HG03342 (cell line): ENCODE data around the gene GPR161.

ENCODE experiments used
- ATAC-seq: cut with Tn5 transposase; IDR thresholded peaks from one replicate; pipeline ENCODE4 v1.9.1; 2021; ENCODE audit warnings: mild to moderate bottlenecking, moderate library complexity; ENCODE audit not compliant: unreplicated experiment

GPR161 gene

DNA sequence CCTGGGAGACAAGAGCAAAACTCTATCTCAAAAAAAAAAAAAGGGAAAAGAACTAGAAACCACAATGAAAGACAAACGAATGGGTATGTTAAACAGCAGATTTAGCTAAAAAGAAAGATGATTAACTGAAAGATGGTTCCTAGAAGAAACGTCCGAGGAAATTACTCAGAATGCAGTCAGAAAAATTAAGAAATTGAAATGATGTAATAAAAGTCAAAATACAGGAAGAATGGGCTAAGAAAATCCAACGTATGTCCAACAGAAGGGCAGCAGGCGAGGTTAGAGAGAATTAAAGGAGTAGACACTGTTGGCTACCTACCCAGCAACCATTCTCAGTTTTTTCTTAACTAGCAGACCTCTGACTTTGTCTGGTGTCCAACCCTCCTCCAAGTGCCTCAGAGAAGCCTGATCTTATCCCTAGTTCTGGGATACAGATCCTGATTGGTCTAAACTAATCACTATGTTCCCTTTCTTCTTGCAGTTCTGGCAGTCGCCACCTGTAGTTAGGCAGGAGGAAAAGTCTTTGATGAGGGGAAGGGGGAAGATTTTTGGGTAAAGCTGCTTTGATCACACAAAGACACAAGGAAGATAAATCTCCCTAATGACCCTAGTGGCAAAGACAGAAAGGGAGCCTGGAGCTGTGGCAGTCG, 25.7 kb downstream of the GPR161 start:
- no peak for ATAC-seq

DNA sequence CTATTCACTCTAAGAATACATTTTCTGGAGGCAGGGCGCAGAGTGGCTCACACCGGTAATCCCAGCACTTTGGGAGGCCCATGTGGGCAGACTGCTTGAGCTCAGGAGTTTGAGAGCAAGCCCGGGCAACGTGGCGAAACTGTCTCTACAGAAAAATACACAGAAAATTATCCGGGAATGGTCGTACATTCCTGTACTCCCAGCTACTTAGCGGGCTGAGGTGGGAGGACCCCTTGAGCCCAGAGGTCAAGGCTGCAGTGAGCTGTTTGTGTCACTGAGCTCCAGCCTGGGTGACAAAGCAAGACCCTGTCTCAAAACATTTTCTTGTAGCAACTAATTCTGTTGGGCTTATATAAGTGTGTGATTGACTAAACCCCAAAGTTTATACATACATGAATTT, 30.5 kb downstream of the GPR161 start:
- ATAC-seq, result no peak

DNA sequence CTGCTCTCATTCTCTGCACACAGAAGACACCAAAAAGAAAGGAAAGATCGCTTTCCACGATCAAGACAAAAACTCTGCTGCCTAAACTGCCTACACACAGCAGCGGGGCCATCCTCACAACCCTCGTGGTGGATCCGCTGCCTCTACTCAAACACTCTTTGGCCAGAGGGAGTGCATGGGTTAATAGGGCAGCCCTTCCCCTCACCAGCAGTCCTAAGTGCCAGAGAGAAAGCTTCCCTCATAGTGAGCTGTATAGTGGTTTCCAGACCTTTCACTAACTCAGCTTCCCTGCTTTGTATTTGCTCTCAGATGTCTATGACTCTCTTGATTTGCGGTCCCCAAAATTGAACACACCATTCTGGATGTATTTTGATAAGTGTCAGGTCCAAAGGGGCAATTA, 30.9 kb downstream of the GPR161 start:
- no peak for ATAC-seq

DNA sequence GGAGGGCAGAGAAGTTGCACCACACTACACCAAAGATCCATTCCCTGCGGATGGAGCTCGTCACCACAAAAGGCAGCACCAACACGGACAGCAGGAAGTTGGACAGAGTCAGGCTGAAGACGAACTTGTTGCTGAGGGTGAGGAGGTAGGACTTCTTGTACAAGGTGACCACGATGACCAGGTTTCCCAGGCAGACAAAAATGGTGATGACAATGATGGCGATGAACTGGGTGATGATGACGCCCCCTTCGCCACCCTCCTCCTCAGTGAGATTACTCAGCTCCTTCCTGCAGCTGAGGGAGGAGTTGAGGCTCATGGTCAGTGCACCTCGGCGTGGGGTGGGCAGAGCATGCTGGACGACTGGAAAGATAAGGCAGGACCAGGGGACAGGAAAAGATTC, 32.2 kb downstream of the GPR161 start:
- ATAC-seq, result no peak

DNA sequence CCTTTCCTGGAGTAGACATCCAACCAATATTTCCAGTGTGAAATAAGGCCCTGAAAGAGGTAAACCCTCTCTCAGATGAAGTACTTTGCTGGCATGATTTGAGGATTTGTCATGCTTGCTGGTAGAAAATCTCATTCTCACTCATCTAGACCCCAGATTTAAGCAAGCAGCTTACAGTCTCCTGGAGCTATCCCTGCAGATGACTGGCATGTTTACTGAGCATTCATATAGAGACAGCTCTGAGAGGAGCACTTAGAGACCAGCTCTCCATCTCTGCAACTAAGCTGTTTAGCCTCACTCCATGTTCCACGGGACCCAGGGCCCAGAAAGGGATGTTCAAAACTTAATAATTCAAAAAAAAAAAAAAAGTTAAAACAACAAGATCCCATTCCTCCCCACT, 34.2 kb downstream of the GPR161 start:
- no peak for ATAC-seq

DNA sequence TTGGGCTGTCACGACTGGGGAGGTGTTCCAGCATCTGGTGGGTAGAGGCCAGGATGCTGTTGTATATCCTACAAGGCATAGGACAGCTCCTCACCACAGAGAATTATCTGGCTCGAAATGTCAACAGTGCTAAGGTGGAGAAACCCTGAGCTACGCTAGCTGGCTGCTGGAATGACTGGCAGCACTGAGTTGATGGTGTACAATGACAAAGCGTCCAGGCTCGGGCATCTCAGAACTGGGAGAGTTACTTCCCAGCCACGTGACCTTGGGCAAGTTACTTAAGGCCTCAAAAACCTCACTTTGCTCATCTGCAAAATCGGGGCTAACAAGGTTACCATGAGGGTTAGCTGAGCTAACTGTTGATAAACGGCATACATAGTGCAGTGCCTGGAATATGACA, 35.4 kb downstream of the GPR161 start:
- no peak for ATAC-seq

DNA sequence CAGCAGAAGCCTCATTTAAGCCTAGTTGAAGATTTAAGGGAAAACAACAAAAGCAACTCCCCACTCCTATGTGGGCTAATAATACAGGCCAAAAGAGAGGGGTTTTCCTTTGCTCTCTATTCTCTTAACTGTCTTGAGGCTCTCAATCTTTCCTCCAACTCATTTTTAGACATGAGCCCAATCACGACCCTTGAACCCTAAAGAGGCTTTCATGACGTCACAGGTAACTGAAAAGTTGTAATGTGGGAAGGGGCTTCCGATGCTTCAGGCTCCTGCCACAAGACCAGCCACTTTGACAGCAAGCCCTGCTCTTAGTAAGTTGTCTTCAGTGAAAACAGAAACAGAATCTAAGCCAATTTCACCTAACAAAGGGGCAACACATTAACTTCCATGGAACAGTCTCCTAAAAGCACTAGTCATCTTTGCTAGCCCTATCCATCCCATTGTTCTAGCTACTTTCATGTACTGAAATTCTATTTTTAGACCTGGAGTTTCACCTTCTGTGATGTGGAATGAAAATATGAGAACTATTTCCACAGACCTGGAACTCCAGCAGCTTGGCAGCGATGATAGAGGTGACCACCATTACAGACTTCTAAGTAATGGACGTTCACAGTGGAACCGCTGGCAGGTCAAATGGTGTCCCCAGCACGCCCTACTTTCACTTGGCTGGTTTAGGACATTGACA, 36.3 kb downstream of the GPR161 start:
- no peak for ATAC-seq

DNA sequence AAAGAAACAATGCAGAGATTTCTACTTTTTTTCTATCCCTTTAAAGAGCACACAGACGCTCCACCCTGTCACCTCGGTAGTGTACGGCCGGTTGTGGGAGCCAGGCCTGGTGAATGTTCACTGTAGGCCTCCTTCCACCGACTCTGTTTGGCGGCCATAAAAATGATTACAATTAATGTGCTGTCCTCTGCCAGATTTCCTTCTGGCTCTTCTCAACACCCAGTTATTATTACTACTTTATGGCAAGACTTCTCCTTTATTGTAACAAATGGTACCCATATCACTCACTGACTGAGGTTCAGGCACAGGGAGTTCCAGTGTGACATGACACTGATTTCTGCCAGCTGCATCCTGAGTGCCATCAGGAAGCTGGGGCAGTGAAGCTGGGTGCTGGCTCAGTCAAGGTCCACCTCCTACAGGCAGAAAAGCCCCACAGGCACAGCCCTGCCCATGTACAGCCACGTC, 37.4 kb downstream of the GPR161 start:
- no peak for ATAC-seq

DNA sequence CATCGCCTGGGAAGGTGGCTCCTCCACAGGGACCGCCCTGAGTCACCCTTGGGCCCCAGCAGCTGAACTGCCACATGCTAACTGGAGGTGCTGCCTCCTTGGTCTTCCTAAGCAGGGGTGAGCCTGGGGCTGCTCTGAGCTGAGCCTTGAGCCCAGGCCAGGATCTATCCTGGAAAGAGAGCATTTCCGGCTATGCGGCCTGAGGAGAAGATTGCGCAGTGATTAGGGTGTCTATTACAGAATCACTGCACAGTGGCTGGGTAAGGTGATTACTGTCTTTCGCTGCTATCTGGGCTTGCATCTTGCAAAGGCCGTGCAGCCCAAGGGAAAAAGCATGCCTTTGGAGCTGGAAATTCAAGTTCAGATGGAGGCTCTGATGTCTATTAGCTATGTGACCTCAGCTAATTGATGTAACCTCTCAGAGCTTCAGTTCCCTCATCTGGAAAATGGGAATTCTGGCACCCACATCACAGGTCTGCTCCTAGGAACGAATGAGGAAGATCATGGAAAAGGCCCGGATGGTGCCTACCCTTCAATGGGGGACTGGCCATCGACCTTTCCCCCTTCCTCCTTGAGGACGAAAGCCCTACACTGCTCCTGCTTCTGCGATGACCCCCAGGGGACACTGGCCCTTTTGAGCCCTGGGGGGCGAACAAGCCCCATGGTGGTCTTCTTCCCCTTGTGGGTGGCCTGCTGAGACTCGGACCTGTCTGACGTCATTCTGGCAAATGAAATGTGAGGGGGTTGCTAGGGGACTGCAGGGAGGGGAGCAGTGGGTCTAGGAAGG, 38.0 kb downstream of the GPR161 start:
- ATAC-seq, result no peak

DNA sequence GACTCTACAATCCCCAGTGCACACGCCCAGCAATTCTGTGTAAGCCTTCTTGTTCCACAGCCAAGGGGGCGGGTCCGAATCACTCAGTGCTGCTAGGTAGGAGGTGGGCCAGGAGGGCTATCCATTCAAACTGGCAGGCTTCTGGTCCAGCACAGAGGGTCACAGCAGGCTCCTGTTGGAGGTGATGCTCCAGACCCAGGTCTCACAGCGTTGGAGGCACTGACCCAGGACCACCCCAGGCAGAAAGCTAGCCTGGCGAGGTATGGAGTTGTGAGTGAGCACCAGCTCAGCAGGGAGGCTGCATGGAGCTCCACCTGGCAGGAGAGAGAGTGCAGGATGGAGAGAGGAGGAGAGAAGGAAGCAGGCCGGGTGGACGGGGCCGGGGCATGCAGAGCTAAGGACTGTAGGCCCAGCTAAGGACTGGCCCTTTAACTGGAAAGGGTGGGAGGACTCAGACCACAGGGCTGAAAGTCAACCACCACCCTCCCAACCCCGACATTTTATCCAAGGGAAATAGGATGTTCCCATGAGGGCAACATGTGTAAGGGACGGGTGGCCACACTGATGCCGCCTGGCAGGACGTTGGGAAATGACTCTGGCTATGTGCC, 38.7 kb downstream of the GPR161 start:
- ATAC-seq, result no peak

DNA sequence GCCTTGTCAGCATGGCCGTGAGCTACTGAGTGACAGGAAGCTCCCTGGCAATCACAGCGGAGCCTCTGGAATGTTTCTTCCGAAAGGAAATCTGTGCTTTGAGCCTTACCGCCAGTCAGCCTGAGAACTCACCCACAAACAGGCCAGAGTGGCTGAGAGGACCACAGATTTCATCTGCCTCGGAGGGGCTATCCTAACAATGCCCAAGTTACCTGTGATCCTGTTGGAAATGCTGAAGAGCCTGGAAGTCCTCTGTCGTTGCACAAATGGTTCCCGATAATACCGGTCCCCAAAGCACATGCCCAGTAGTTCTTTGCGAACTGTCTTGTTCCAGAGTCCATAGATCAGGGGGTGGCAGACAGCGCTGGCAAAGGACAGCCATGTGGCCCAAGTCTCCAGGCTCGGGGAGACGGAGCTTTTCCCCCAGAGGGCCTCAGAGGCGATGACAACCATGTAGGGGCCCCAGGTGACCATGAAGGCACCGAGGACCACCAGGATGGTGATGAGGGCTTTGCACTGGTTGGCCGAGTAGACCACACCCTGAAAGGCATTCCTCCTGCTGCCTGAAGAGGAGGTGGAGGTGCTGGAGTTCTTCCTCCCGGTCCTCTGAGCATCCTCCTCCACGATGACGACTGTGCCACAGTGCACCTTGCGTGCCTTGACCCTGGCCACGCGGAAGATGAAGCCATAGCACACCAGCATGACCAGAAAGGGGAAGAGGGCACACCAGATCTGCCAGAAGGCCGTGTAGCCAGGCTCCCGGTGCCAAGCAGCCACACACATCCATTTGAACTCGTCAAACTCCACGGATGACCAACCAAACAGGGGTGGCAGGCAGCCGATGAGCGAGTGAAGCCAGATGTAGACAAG, 40.2 kb downstream of the GPR161 start:
- ATAC-seq, result no peak

DNA sequence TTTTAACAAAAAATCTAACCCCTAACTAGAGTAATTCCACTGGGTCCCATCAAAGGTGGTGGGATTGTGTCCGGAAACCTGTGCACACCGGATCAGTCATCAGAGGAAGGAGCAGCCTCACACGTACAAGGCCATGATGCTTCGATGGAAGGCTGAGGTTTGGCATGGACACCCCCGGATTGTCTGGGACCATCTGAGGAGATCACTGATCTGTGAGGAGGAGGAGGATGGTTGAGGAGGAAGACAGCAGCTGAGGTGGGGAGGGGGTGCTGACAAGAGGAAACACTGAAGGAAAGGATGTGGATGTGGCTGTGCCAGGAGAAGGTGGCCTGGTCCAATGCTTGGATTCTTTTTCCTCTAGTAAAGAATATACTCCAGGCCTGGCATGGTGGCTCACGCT, 41.3 kb downstream of the GPR161 start:
- ATAC-seq, result no peak

DNA sequence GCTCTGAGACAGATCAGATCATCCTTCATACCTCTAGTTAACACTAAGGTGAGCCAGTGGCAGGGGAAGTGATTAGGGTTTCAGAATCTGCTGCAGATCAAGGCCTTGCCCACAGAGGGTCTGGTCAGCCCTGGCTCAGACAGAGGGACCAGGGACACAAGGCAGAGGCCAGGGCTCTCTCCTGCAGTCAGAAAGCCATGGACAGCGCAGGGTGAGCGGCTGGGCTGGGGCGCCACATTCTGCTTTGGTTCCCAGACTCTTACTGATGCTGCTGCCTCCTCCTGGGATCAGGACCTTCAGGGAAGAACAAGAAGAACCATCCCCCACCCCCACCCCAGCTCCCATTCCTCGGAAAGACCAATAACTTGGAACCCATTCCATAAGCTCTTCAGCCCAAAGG, 43.1 kb downstream of the GPR161 start:
- ATAC-seq, result no peak

DNA sequence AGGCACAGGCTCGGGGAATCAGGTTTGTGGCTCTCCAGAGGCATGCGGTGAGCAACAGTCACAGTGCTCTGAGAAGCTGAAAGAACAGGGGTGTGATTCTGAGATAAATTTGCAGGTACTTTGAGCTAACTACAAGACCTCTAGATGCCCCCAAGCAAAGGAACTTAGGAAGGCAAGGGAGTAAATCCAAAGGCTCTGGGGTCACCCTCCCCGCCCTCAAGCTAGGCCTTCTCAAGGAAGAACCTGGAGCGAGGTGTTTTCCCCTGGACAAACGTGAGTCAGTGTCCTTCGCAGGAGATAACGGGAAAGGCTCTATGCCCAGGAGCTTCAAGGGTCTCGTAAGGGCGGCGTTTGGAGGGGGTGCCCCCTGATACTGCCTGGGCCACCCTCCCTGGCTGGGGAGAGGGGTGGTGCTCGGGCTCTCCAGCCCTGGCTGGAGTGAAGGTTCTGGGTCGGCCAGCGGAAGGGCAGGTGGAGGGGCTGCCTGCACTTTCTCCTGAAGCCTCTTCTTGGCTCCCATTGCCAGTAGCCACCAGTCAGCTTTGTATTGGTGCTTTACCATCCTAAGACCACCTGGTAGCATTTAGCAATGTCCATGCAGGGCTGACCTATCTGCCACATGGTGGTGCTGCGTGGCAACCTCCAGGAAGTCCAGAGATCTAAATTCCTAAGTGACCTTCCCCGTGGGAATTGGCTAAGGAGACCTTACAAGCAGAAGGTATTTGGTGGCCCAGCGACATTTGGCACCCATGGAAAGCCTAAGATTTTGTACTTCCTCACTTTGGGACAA, 44.0 kb downstream of the GPR161 start:
- no peak for ATAC-seq

DNA sequence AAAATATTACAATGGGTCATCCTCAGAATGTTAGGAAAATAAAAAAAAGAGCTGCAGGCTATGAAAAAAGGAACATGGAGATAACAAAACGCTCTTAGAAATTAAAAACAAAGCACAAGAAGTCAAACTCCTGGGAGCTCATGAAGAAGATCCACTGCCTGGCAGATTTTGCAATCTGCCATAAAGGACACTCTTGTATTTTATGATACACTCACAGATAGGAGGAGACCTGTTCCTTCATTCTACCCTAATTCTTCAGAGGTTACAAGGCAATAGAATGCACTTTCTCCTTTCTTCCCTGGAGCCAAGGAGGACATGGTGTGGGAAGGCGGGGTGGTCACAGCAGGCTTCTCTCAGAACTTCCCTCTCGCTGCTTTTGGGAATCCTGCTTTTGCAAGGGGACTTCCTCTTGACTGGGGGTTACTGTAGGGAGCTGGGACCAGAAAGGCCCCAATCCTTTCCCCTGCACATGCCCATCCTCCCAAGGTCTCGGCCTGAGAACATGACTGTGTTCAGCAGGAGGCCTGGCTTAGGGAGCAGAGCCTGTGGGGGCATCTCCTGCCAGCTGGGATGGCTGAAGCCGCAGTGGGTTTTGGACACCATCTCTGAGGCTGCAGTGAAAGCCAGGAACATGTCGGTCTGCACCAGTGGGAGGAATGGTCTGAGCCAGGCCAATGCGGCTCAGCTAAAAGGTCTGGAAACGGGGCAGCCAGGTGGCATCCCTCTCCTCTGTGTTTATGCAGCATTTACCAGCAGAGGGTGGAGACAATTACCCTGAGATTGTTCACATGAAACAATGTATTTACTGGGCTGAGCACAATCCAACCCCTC, 44.8 kb downstream of the GPR161 start:
- ATAC-seq, result no peak

DNA sequence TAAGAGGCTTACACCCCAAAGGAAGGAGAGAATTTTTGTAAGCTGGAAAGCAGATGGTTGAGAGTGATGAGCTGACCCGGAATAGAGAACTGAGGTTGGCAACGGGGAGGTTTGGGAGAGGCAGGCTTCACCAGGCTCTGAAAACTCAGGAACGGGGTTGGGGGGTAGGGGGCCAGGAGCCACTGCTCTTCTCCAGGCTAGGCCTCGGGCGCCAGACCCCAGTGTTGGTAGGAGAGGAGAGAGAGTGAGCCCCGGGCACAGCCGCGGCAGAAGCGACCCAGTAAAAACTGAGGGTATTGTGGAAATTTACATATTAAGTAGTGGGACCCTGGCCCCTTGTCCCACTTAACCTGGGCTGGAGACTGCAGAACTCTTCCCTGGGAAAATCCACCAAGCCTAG, 45.7 kb downstream of the GPR161 start:
- no peak for ATAC-seq

DNA sequence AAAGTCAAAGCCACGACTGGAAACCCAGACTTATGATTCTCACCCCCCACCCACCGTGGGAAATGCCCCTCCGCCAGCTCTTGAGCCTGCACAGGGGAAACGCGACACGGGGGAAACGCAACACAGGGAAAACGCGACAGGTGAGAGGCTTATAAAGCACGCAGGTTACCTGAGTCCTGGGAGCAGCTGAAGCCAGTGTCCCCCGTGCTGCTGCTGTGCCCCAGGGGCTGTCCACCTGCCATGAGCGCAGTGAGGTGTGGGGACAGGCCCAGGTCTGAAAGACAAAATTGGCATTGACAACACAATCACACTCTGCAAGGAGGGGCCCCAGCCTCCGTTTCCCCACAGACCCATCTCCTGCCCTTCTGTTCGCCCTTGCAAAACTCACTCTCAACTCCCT, 46.3 kb downstream of the GPR161 start:
- no peak for ATAC-seq

DNA sequence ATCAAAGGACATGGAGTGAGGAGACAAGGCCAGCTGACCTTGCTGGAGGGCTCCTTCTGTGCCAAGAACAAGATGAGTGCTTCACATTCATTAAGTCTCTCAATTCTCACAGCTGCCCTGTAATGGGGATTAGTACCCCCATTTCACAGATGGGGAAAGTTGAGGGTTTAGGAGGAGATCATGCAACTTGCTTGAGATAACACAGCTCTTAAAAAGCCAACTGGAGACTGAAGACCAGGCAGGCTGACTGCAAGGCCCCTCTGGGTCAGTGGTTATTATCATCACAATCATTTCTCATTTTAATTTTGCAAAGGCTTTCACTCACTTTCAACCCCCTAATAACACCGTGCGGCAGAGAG, 46.8 kb downstream of the GPR161 start:
- ATAC-seq, result no peak

DNA sequence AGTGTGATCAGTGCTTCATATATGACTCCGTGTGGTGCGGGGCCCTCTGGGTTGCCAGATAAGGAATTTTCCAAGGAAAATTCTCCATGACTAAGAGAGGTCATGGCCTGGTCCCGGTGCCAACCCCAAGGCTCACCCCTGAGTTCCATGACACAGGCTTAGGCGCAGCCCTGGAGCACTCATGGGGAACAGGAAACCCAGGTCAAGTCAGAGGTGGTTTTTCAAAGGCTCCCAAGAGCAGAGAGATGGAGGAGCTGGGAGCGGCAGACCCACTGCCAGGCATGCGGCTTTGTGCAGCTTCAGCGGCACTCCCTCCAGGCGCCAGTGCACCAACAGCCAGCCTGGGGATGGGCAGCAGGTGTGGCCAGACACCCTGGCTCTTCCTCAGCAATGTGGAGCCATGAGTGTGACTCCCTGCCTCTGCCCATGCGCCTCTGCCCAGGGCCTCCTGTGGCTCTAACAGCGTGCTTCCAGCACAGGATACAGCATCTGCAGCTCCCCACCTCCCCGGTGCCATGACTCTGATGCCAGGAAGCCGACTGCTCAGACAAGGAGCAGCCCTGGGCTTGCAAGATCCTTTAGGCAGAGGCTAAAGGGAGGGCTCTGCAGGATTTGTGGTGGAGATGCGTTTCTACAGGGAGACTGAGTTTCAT, 47.3 kb downstream of the GPR161 start:
- no peak for ATAC-seq
